Measurements from ENCODE around the gene KRT81.

DNA sequence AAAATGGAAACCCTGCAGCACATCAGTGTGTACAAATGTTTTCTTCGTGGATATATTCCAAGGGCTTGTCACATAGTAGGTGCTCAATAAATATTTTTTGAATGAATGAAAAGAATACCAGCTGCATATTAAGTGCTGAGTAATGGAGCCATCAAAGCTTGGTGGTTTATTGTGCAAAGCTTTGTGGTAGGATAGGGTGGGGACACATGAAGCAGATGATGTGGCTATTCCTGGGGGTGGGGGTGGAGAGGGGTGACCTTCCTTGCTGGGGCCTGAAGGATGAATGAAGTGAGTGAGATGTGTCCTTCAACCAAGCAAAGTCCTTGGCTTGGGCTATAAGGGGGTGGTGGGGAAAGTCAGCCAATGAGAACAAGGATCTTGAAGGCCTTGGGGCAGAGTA, 4.3 kb upstream of the KRT81 start:
- TF ChIP-seq CTCF (IDR thresholded peaks at IDR 0.05 in 8 of 11, conservative IDR thresholded peaks at IDR 0.05 in 3 of 11) (no peak), POLR2A (IDR thresholded peaks at IDR 0.05) (no peak), POLR2AphosphoS5 (IDR thresholded peaks at IDR 0.05) (no peak)

Data from spleen (tissue), 7 donors.